Endothelial cell of umbilical vein (primary cell): Measurements from ENCODE around the gene ZNF428. TPM values are rescaled to one million over a fixed set of nuclear protein-coding genes. Genes with fewer than 3 reads are reported as not detected.

Experiments
- BruUV-seq: library from RNA; stranded (reverse); fragments of 400-500 nt; replicated peaks from 2 replicates; lab custom pipeline; 2021; lab: Mats Ljungman, UMichigan
- CTCF ChIA-PET: fragments of 300-600, 350-600 bp; sonication (Branson Sonifier 250); formaldehyde crosslinking; loops from one replicate; lab custom pipeline; 2021; ENCODE audit warnings: antibody characterized with exemption, inconsistent platforms; lab: Charles Lee
- POLR2A ChIA-PET: fragments of 300-600, 350-600 bp; sonication (Branson Sonifier 250); formaldehyde crosslinking; loops from one replicate; lab custom pipeline; 2021; ENCODE audit warnings: antibody characterized with exemption, inconsistent platforms; lab: Charles Lee
- DNase-seq: peaks from one replicate; pipeline ENCODE4 v3.0.0-alpha.2; 2011; ENCODE audit warnings: low read depth, low spot score
- FAIRE-seq: peaks from 2 replicates; lab custom pipeline; 2011; peaks lifted over from hg19 to GRCh38; lab: Jason Lieb, UNC
- H2AFZ ChIP-seq: 2 replicates; pipeline ENCODE4 v1.6.0; 2012; ENCODE audit warnings: low read depth, low read length, control low read depth, inconsistent platforms
- H3K27ac ChIP-seq: 2 replicates; pipeline ENCODE4 v1.5.1; 2011; ENCODE audit warnings: low read depth, mild to moderate bottlenecking, control low read depth, low read length, moderate library complexity; ENCODE audit not compliant: insufficient read depth
- H3K27me3 ChIP-seq, 2 experiments: 2 replicates each; pipeline versions ENCODE4 v1.6.0 to v1.6.1; 2011; ENCODE audit warnings: low read length in 2 of 2, mixed read lengths in 1 of 2; ENCODE audit not compliant: control insufficient read depth in 2 of 2, insufficient read depth in 2 of 2
- H3K36me3 ChIP-seq, 2 experiments: 2 replicates in 1 of 2; 3 replicates in 1 of 2; pipeline ENCODE4 v1.5.1; 2011; ENCODE audit warnings: low read length in 2 of 2, mild to moderate bottlenecking in 1 of 2, moderate library complexity in 1 of 2; ENCODE audit not compliant: control insufficient read depth in 2 of 2, insufficient read depth in 2 of 2; ENCODE audit errors: extremely low read depth in 1 of 2
- H3K4me1 ChIP-seq: 3 replicates; pipeline ENCODE4 v1.5.1; 2011; ENCODE audit warnings: mild to moderate bottlenecking, low read length; ENCODE audit not compliant: control insufficient read depth, insufficient read depth; ENCODE audit errors: extremely low read depth
- H3K4me2 ChIP-seq: 2 replicates; pipeline ENCODE4 v1.6.1; 2011; ENCODE audit warnings: low read length, control low read depth, mixed read lengths; ENCODE audit not compliant: insufficient read depth
- H3K4me3 ChIP-seq, 3 experiments: fragments of 200-600 bp in 1 of 3; sonication (generic), shearing (Covaris generic) in 1 of 3; replicated peaks in 1 of 3; 2 replicates each; pipeline ENCODE4 v1.5.1; 2011 to 2016; ENCODE audit warnings: control low read depth in 3 of 3, low read length in 3 of 3, mild to moderate bottlenecking in 2 of 3, inconsistent platforms in 1 of 3, low read depth in 1 of 3, moderate library complexity in 1 of 3; ENCODE audit not compliant: insufficient read depth in 1 of 3
- H3K79me2 ChIP-seq: 2 replicates; pipeline ENCODE4 v1.6.0; 2012; ENCODE audit warnings: low read length, inconsistent platforms; ENCODE audit not compliant: control insufficient read depth, insufficient read depth
- H3K9ac ChIP-seq: replicated peaks from 2 replicates; pipeline ENCODE3; 2011; ENCODE audit warnings: low read length, control low read depth; ENCODE audit not compliant: insufficient read depth; ENCODE audit errors: extremely low read depth
- H3K9me1 ChIP-seq: replicated peaks from 3 replicates; pipeline ENCODE4 v1.6.0; 2011; ENCODE audit warnings: mild to moderate bottlenecking, low read length; ENCODE audit not compliant: control insufficient read depth, insufficient read depth; ENCODE audit errors: extremely low read depth
- H3K9me3 ChIP-seq: replicated peaks from 2 replicates; pipeline ENCODE4 v1.5.1; 2012; ENCODE audit warnings: low read length, inconsistent platforms; ENCODE audit not compliant: control insufficient read depth, insufficient read depth
- H4K20me1 ChIP-seq: replicated peaks from 2 replicates; pipeline ENCODE3; 2011; ENCODE audit warnings: mild to moderate bottlenecking, low read length; ENCODE audit not compliant: control insufficient read depth, insufficient read depth; ENCODE audit errors: extremely low read depth
- EZH2 ChIP-seq: IDR thresholded peaks from 2 replicates; pipeline ENCODE4 v1.6.1; 2012; ENCODE audit warnings: borderline replicate concordance, low read depth, mild to moderate bottlenecking, moderate library complexity, low read length, inconsistent platforms; ENCODE audit not compliant: severe bottlenecking
- FOS ChIP-seq: IDR thresholded peaks from 2 replicates; pipeline ENCODE4 v1.6.1; 2011; ENCODE audit warnings: mild to moderate bottlenecking, low read length, moderate library complexity, borderline replicate concordance; ENCODE audit not compliant: insufficient read depth
- GATA2 ChIP-seq: IDR thresholded peaks from 2 replicates; pipeline ENCODE4 v1.7.0; 2011; ENCODE audit warnings: low read depth, mild to moderate bottlenecking, moderate library complexity, mixed read lengths, low read length; ENCODE audit not compliant: insufficient read length, insufficient read depth
- POLR2A ChIP-seq: IDR thresholded peaks from 2 replicates; pipeline ENCODE4 v1.6.1; 2012; ENCODE audit warnings: low read depth, mild to moderate bottlenecking, control low read depth, low read length
- dilution Hi-C: fragments of 300-500 bp; cut with MboI; formaldehyde crosslinking; loops from one replicate; pipeline ENCODE4 v1.15.0; 2019; ENCODE audit warnings: low sequenced_read_pairs; ENCODE audit not compliant: extremely low pct_ligation_motif_present
- intact Hi-C: fragments of 100-400 bp; cut with micrococcal nuclease; formaldehyde crosslinking; loops from one replicate; pipeline ENCODE4 v1.10.0; 2022
- polyA plus RNA-seq, 4 experiments: library from polyadenylated mRNA; depleted of rRNA in 3 of 4; stranded (reverse) in 3 of 4; unstranded in 1 of 4; fragments of >200 nt; gene quantifications; 2 replicates each; pipeline versions ENCODE4 v1.2.1 to v1.2.3, GENCODE V29; 2011 to 2012; ENCODE audit warnings: missing spikeins in 1 of 4
- total RNA-seq: library from RNA; stranded (reverse); gene quantifications from 2 replicates; pipeline ENCODE4 v1.2.3, GENCODE V29; 2021
- TF ChIP-seq, protein P1 (sequence below): IDR thresholded peaks from 2 replicates; pipeline ENCODE4 v1.6.1; 2011; ENCODE audit not compliant: insufficient read depth, insufficient read length

ZNF428 gene
- total and polyA plus RNA-seq, 2 donors (not counting 3 experiments of a cell fraction or from before 2014, with no cell fraction given), result 29.2 to 56.2 TPM

DNA sequence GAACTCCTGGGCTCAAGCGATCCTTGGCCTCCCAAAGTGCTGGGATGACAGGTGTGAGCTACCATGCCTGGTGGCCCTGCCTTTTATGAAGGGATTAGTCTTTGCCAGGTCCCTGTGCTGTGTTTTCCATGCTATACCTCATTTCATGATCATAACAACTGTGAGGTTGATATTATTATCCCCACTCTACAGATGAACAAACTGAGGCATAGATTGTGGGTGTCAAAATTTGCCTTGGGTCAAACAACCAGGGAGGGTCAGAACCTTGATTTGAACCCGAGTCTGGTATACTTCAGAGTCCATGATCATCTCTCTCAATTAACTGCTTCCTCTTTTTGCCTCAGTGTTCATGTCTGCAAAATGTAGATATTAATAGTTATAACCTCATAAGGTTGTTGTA, 36.9 kb downstream of the ZNF428 start:
- dilution Hi-C loops, result no loop called here

DNA sequence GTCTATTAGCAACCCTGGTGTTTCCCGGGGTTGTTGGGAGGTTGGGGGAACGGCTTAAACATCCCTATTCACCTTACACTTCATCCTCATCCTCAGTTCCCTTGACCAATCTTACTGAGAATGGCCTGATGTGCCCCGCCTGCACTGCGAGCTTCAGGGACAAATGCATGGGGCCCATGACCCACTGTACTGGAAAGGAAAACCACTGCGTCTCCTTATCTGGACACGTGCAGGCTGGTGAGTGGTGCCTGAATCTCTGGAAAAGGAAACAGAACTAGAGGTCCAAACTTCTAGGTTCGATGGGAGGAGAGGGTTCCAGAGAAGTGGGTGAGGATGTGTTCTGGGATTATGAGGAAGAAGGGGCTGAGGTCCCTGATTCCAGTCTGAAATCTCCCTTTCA, 38.0 kb downstream of the ZNF428 start:
- FAIRE-seq, result no peak
- no peak overlapping the region for H3K4me2 ChIP-seq
- no peak for DNase-seq
- intact Hi-C loops (no loop called here), dilution Hi-C loops (no loop called here)
- no peaks in the 10 kb centered on the region for H3K9me1 ChIP-seq
- H3K36me3 ChIP-seq, result no peaks in the 10 kb centered on the region
- no peak overlapping the region for H3K27ac ChIP-seq
- TF ChIP-seq GATA2, result no peak
- TF ChIP-seq EZH2, result no peak
- TF ChIP-seq, protein P1, sequence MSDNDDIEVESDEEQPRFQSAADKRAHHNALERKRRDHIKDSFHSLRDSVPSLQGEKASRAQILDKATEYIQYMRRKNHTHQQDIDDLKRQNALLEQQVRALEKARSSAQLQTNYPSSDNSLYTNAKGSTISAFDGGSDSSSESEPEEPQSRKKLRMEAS, result no peak
- H3K27me3 ChIP-seq, result no peaks in the 10 kb centered on the region
- no peak overlapping the region for H3K4me3 ChIP-seq
- ChIA-PET POLR2A (no interaction called here), CTCF (interaction anchor here (2.0 kb wide), 1 partner anchor 13 kb away, joined by 11 read pairs; the partner anchor contains the start of gene IRGQ)
- H3K79me2 ChIP-seq, result no peaks in the 10 kb centered on the region
- H4K20me1 ChIP-seq, result no peaks in the 10 kb centered on the region
- no peaks in the 10 kb centered on the region for H3K9me3 ChIP-seq
- H3K4me1 ChIP-seq, result no peaks in the 10 kb centered on the region
- no peak overlapping the region for H3K9ac ChIP-seq
- BruUV-seq, result no TSS peak
- no peak overlapping the region for H2AFZ ChIP-seq

More for the DNA sequence above, 36.9 kb downstream of the ZNF428 start:
- Histone ChIP-seq H2AFZ (no peak overlapping the region), H3K4me1 (no peaks in the 10 kb centered on the region), H3K79me2 (no peaks in the 10 kb centered on the region), H3K36me3 (no peaks in the 10 kb centered on the region), H4K20me1 (no peaks in the 10 kb centered on the region), H3K27ac (no peak overlapping the region), H3K9me1 (no peaks in the 10 kb centered on the region), H3K4me2 (no peak overlapping the region), H3K9ac (no peak overlapping the region), H3K4me3 (no peak overlapping the region), H3K9me3 (no peaks in the 10 kb centered on the region), H3K27me3 (no peaks in the 10 kb centered on the region)
- BruUV-seq, result no TSS peak
- TF ChIP-seq POLR2A, result no peak
- TF ChIP-seq, protein P1, result no peak
- TF ChIP-seq FOS, result no peak
- TF ChIP-seq GATA2, result no peak
- ChIA-PET POLR2A (no interaction called here), CTCF (interaction anchor here (2.0 kb wide), 1 partner anchor 12 kb away, joined by 11 read pairs; the partner anchor contains the start of gene IRGQ)
- intact Hi-C loops, result no loop called here
- no peak for DNase-seq
- no peak for FAIRE-seq
